Measurements from ENCODE around the gene POU2AF1. TPM values are rescaled to one million over a fixed set of nuclear protein-coding genes. Genes with fewer than 3 reads are reported as not detected.

The POU2AF1 gene
- polyA plus RNA-seq, 1 donor from 2014 or later: not detected

DNA sequence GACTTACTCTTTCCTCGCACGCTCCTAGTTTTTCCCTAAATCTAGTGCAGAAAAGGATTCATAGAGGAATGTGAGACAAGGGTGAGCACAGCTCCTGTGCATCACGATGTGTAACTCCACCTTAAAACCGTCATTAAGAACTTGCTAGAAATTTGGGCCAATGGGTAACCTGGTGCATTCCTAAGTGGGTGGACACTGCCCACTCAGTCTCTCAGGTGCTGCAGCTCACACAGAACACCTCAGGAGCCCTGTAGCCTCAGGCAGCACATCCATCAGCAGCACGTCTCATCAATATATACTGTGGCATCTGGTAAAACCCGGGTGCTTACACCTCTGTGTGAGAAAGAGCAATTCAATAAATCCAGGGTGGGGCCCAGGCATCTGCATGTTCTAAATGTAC is 68.4 kb downstream of the POU2AF1 start:
- Histone ChIP-seq H2AFZ (ENCODE audit: low read depth, low read length) (no peak overlapping the region), H3K4me3 (ENCODE audit: low read length) (no peak overlapping the region), H3K9ac (ENCODE audit: low read length) (no peak overlapping the region), H3K27ac (ENCODE audit: low read length) (no peak overlapping the region), H4K20me1 (ENCODE audit: insufficient read depth) (no peaks in the 10 kb centered on the region), H3K9me2 (ENCODE audit: insufficient read depth, low read length) (no peaks in the 10 kb centered on the region), H3K79me2 (replicated peaks; ENCODE audit: insufficient read depth, low read length) (no peaks in the 10 kb centered on the region), H3F3A (ENCODE audit: insufficient read depth, low read length, poor library complexity, severe bottlenecking) (no peaks in the 10 kb centered on the region), H3K9me3 (ENCODE audit: low read length) (no peaks in the 10 kb centered on the region), H3K4me2 (ENCODE audit: low read length) (no peak overlapping the region), H3K27me3 (ENCODE audit: insufficient read depth, low read depth, low read length) (no peaks in the 10 kb centered on the region), H3K36me3 (ENCODE audit: insufficient read depth, low read length) (no peaks in the 10 kb centered on the region)
- TF ChIP-seq, protein P1, sequence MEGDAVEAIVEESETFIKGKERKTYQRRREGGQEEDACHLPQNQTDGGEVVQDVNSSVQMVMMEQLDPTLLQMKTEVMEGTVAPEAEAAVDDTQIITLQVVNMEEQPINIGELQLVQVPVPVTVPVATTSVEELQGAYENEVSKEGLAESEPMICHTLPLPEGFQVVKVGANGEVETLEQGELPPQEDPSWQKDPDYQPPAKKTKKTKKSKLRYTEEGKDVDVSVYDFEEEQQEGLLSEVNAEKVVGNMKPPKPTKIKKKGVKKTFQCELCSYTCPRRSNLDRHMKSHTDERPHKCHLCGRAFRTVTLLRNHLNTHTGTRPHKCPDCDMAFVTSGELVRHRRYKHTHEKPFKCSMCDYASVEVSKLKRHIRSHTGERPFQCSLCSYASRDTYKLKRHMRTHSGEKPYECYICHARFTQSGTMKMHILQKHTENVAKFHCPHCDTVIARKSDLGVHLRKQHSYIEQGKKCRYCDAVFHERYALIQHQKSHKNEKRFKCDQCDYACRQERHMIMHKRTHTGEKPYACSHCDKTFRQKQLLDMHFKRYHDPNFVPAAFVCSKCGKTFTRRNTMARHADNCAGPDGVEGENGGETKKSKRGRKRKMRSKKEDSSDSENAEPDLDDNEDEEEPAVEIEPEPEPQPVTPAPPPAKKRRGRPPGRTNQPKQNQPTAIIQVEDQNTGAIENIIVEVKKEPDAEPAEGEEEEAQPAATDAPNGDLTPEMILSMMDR (IDR thresholded peaks at IDR 0.05; ENCODE audit: poor library complexity, severe bottlenecking): no peak
- TF ChIP-seq EP300 (conservative IDR thresholded peaks at IDR 0.05; ENCODE audit: poor library complexity, severe bottlenecking) (no peak), EZH2 (IDR thresholded peaks at IDR 0.05; ENCODE audit: borderline replicate concordance, insufficient read depth, low read length, poor library complexity, severe bottlenecking) (no peak), RAD21 (conservative IDR thresholded peaks at IDR 0.05) (no peak), TAF1 (IDR thresholded peaks at IDR 0.05; ENCODE audit: low read depth) (no peak), POLR2AphosphoS5 (IDR thresholded peaks at IDR 0.05) (no peak), MXI1 (conservative IDR thresholded peaks at IDR 0.05; ENCODE audit: poor library complexity, severe bottlenecking) (no peak), SMC3 (conservative IDR thresholded peaks at IDR 0.05; ENCODE audit: poor library complexity) (no peak)
- TF ChIP-seq, protein P2, sequence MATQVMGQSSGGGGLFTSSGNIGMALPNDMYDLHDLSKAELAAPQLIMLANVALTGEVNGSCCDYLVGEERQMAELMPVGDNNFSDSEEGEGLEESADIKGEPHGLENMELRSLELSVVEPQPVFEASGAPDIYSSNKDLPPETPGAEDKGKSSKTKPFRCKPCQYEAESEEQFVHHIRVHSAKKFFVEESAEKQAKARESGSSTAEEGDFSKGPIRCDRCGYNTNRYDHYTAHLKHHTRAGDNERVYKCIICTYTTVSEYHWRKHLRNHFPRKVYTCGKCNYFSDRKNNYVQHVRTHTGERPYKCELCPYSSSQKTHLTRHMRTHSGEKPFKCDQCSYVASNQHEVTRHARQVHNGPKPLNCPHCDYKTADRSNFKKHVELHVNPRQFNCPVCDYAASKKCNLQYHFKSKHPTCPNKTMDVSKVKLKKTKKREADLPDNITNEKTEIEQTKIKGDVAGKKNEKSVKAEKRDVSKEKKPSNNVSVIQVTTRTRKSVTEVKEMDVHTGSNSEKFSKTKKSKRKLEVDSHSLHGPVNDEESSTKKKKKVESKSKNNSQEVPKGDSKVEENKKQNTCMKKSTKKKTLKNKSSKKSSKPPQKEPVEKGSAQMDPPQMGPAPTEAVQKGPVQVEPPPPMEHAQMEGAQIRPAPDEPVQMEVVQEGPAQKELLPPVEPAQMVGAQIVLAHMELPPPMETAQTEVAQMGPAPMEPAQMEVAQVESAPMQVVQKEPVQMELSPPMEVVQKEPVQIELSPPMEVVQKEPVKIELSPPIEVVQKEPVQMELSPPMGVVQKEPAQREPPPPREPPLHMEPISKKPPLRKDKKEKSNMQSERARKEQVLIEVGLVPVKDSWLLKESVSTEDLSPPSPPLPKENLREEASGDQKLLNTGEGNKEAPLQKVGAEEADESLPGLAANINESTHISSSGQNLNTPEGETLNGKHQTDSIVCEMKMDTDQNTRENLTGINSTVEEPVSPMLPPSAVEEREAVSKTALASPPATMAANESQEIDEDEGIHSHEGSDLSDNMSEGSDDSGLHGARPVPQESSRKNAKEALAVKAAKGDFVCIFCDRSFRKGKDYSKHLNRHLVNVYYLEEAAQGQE (IDR thresholded peaks at IDR 0.05; ENCODE audit: borderline replicate concordance): no peak

DNA sequence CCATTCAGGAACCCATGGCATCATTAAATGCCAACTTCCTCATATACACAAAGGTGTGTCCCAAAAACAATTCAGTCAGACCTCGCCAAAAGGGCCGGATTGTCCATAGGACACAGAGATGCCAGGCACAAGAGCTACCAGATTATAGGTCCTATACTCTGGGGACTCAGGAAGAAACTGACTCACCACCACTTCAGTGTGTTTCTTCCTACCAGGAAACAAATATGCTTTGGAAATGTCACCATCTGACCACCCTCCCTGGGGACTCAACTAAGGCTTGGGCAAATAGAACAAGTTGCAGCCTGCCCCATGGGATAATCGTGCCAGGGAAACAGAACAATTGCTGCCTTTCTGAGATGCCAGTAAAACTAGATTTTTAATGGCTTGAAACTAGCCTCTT is 69.0 kb downstream of the POU2AF1 start:
- H3K36me3 ChIP-seq (ENCODE audit: insufficient read depth, low read length): no peaks in the 10 kb centered on the region
- no peaks in the 10 kb centered on the region for H3K9me2 ChIP-seq (ENCODE audit: insufficient read depth, low read length)
- H3K9me3 ChIP-seq (ENCODE audit: low read length): no peaks in the 10 kb centered on the region
- H3K4me3 ChIP-seq (ENCODE audit: low read length): no peak overlapping the region
- no peaks in the 10 kb centered on the region for H3F3A ChIP-seq (ENCODE audit: insufficient read depth, low read length, poor library complexity, severe bottlenecking)
- no peak overlapping the region for H3K9ac ChIP-seq (ENCODE audit: low read length)
- H3K79me2 ChIP-seq (replicated peaks; ENCODE audit: insufficient read depth, low read length): no peaks in the 10 kb centered on the region
- no peaks in the 10 kb centered on the region for H3K27me3 ChIP-seq (ENCODE audit: insufficient read depth, low read depth, low read length)
- H2AFZ ChIP-seq (ENCODE audit: low read depth, low read length): no peak overlapping the region
- TF ChIP-seq SMC3 (conservative IDR thresholded peaks at IDR 0.05; ENCODE audit: poor library complexity) (no peak), TAF1 (IDR thresholded peaks at IDR 0.05; ENCODE audit: low read depth) (no peak), MXI1 (conservative IDR thresholded peaks at IDR 0.05; ENCODE audit: poor library complexity, severe bottlenecking) (no peak), EP300 (conservative IDR thresholded peaks at IDR 0.05; ENCODE audit: poor library complexity, severe bottlenecking) (no peak), EZH2 (IDR thresholded peaks at IDR 0.05; ENCODE audit: borderline replicate concordance, insufficient read depth, low read length, poor library complexity, severe bottlenecking) (no peak), RAD21 (conservative IDR thresholded peaks at IDR 0.05) (no peak), POLR2AphosphoS5 (IDR thresholded peaks at IDR 0.05) (no peak)
- TF ChIP-seq, protein P2 (IDR thresholded peaks at IDR 0.05; ENCODE audit: borderline replicate concordance): no peak
- TF ChIP-seq, protein P1 (IDR thresholded peaks at IDR 0.05; ENCODE audit: poor library complexity, severe bottlenecking): no peak
- no peak overlapping the region for H3K27ac ChIP-seq (ENCODE audit: low read length)
- H4K20me1 ChIP-seq (ENCODE audit: insufficient read depth): no peaks in the 10 kb centered on the region
- no peak overlapping the region for H3K4me2 ChIP-seq (ENCODE audit: low read length)
